Measurements from ENCODE around the gene CLSTN1. TPM values are rescaled to one million over a fixed set of nuclear protein-coding genes. Genes with fewer than 3 reads are reported as not detected.

CLSTN1 gene
- total and polyA plus RNA-seq, 2 of the 13 experiments (the other 11 are each of a cell fraction or from before 2014, with no cell fraction given), result 19.7 to 29.8 TPM

DNA sequence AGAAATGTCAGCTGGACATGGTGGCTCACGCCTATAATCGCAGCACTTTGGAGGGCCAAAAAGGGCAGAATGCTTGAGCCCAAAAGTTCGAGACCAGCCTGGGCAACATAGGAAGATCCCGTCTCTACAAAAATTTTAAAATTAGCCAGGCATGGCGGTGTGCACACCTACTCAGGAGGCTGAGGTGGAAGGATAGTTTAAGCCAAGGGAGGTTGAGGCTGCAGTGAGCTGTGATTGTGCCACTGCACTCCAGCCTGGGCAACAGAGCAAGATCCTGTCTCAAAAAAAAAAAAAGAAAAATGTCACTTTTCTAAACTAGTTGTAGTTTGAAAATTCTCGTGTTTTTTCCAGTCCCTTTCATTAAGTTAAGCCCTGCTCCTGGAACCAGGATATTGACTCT lies 9.1 kb downstream of the CLSTN1 start:
- in situ Hi-C loops (cut with HindIII; ENCODE audit: extremely low pct_ligation_motif_present, low pct_unique_long_range_greater_than_20kb) (no loop called here), intact Hi-C loops (cut with micrococcal nuclease; ENCODE audit: unreplicated experiment) (no loop called here)
- ATAC-seq, result no peak
- FAIRE-seq, result no peak
- H3K27ac ChIP-seq (ENCODE audit: extremely low read length, insufficient read depth, low read length), result peak overlapping the region; percentile 77
- H2AFZ ChIP-seq (ENCODE audit: low read length), result no peak overlapping the region
- peak overlapping the region; percentile 59 for H3K4me2 ChIP-seq (ENCODE audit: low read depth, low read length)
- POLR2A ChIA-PET, result interaction anchor here (0.9 kb wide), 1 partner anchor 12 kb away, joined by 3 read pairs; no protein-coding TSS in a partner anchor
- CTCF ChIA-PET (ENCODE audit: low intra/inter-chr PET ratio, low total read pairs), result no interaction called here
- no peaks in the 10 kb centered on the region for H3K36me3 ChIP-seq (replicated peaks in 1 of 2; ENCODE audit: control insufficient read depth in 1 of 2, insufficient read depth in 2 of 2, low read length in 2 of 2)
- no peaks in the 10 kb centered on the region for H3K27me3 ChIP-seq (ENCODE audit: control insufficient read depth in 1 of 2, insufficient read depth in 2 of 2, low read length in 2 of 2)
- WGBS (ENCODE audit: low lambda C conversion rate), result 86% methylated on average over 6 of the region's 6 CpGs
- peaks cover 69% of the 10 kb centered on the region for H3K79me2 ChIP-seq (ENCODE audit: insufficient read depth, low read length)
- 0 out of 2 replicates have a peak overlapping the region, but pooled peaks have one; percentile 32 for H3K9ac ChIP-seq (ENCODE audit: insufficient read depth, low read depth, low read length)
- no TSS peak for BruUV-seq (replicated peaks)
- no peak for DNase-seq (ENCODE audit: low spot score)
- H3K4me1 ChIP-seq (ENCODE audit: insufficient read depth, low read length), result peaks cover 58% of the 10 kb centered on the region
- H3K4me3 ChIP-seq (replicated peaks in 1 of 3; ENCODE audit: insufficient read depth in 1 of 3, low read depth in 2 of 3, low read length in 3 of 3), result no peak overlapping the region; a peak in 1 of 6 replicates
- no peaks in the 10 kb centered on the region for H4K20me1 ChIP-seq (ENCODE audit: insufficient read depth, low read length)
- H3K9me3 ChIP-seq (ENCODE audit: low read length), result no peaks in the 10 kb centered on the region
- TF ChIP-seq, protein P1, sequence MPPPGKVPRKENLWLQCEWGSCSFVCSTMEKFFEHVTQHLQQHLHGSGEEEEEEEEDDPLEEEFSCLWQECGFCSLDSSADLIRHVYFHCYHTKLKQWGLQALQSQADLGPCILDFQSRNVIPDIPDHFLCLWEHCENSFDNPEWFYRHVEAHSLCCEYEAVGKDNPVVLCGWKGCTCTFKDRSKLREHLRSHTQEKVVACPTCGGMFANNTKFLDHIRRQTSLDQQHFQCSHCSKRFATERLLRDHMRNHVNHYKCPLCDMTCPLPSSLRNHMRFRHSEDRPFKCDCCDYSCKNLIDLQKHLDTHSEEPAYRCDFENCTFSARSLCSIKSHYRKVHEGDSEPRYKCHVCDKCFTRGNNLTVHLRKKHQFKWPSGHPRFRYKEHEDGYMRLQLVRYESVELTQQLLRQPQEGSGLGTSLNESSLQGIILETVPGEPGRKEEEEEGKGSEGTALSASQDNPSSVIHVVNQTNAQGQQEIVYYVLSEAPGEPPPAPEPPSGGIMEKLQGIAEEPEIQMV (CRISPR knock-in tag; IDR thresholded peaks at IDR 0.05; ENCODE audit: low read depth), result no peak
- TF ChIP-seq, protein P2, sequence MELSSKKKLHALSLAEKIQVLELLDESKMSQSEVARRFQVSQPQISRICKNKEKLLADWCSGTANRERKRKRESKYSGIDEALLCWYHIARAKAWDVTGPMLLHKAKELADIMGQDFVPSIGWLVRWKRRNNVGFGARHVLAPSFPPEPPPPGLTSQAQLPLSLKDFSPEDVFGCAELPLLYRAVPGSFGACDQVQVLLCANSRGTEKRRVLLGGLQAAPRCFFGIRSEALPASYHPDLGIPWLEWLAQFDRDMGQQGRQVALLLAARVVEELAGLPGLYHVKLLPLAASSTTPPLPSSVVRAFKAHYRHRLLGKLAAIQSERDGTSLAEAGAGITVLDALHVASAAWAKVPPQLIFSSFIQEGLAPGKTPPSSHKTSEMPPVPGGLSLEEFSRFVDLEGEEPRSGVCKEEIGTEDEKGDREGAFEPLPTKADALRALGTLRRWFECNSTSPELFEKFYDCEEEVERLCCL (CRISPR knock-in tag; IDR thresholded peaks at IDR 0.05; ENCODE audit: borderline replicate concordance), result no peak
- TF ChIP-seq ELF3 (CRISPR knock-in tag; IDR thresholded peaks at IDR 0.05), result no peak
- peak; percentile 82; the same call in 1 of the 2 replicates for TF ChIP-seq ZNF121 (CRISPR knock-in tag; IDR thresholded peaks at IDR 0.05)
- no peak for TF ChIP-seq TEAD2 (CRISPR knock-in tag; IDR thresholded peaks at IDR 0.05)
- no peak for TF ChIP-seq ZBTB8A (CRISPR knock-in tag; IDR thresholded peaks at IDR 0.05; ENCODE audit: borderline replicate concordance, low read depth)
- TF ChIP-seq ZNF678 (CRISPR knock-in tag; IDR thresholded peaks at IDR 0.05), result no peak
- no peak for TF ChIP-seq ONECUT2 (CRISPR knock-in tag; IDR thresholded peaks at IDR 0.05)

Data from HepG2 (cell line).